ENCODE data around the gene RNF31. TPM values are rescaled to one million over a fixed set of nuclear protein-coding genes. Genes with fewer than 3 reads are reported as not detected.

The RNF31 gene
- total RNA-seq, 2 donors from 2014 or later = 73.8 to 76.9 TPM

GRCh38 chr14:24167469-24168114 lies 20.3 kb downstream of the RNF31 start:
- peaks cover 7% of the 10 kb centered on the region for H3K4me1 ChIP-seq (replicated peaks)
- DNase-seq (ENCODE audit: low spot score) = no peak
- 82% methylated on average over 3 of the region's 3 CpGs for WGBS
- no peak overlapping the region for H3K27ac ChIP-seq
- no peaks in the 10 kb centered on the region for H3K9me3 ChIP-seq
- H3K27me3 ChIP-seq (replicated peaks; ENCODE audit: insufficient read depth) = no peaks in the 10 kb centered on the region
- intact Hi-C loops (cut with DNase I) = no loop called here
- H3K4me3 ChIP-seq = no peak overlapping the region
- no peak for TF ChIP-seq CTCF (IDR thresholded peaks at IDR 0.05)
- no peak for TF ChIP-seq POLR2A (IDR thresholded peaks at IDR 0.05)
- H3K36me3 ChIP-seq = peaks cover 12 to 29% of the 10 kb centered on the region in 2 donors

DNA sequence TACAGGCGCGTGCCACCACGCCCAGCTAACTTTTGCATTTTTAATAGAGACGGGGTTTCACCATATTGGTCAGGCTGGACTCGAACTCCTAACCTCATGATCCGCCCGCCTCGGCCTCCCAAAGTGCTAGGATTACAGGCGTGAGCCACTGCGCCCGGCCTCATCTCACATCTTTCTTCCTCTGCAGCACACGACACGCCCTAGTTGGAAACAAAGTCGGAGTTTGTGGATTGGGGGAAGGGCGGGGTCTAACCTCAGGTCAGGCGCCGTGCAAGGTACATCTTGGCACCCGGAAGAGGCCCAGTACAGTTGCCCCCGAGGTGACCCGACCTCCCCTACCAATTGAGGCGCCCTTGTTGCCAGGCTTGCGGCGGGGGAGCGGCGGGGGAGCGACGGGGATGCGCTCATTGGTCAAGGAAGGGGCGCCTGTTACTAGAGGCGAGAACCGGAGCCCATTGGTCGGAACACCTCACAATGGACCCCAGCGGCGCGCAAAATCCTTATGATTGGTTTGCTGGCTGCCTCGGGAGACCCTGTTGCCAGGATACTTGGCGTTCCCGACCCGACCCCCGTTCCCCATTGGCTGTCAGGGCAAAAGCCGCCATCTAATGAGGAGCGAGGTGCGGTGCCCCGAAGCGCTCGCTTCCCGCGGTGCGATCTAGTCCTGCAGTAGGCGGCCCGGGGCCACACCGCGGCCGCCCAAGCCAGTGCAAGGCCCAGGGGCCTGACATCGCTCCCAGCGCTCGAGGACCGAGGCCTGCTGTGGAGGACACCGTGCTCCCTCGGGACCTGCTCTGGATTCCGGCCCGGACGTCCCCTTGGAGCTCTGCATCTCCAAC lies 24.3 kb downstream of the RNF31 start, which contains the start of gene REC8:
TSS of gene REC8 (plus strand) at position 659 of the 839 bp plus-strand sequence. CDS start 473 bp downstream, outside the sequence.
- peak within 1 kb of the TSS in 1 of 2 donors; percentile 19 for H3K27ac ChIP-seq
- TF ChIP-seq POLR2A (IDR thresholded peaks at IDR 0.05) (peak; percentile 8), CTCF (IDR thresholded peaks at IDR 0.05) (peak in 1 of 4 experiments; percentile 6), POLR2AphosphoS5 (IDR thresholded peaks at IDR 0.05) (peak; percentile 35)
- no peaks in the 10 kb centered on the region for H3K27me3 ChIP-seq (replicated peaks; ENCODE audit: insufficient read depth)
- no peaks in the 10 kb centered on the region for H3K9me3 ChIP-seq
- peak within 1 kb of the TSS; percentile 16 to 29 for H3K4me3 ChIP-seq
- no peaks in the 10 kb centered on the region for H3K4me1 ChIP-seq (replicated peaks)
- 8% methylated on average over 62 of the region's 63 CpGs for WGBS
- peaks cover 0 to 11% of the 10 kb centered on the region in 2 donors for H3K36me3 ChIP-seq
- DNase-seq (ENCODE audit: low spot score) = peak; percentile 70
- intact Hi-C loops (cut with DNase I) = no loop called here

- WGBS = 18% methylated on average over 30 of the region's 30 CpGs
- no peak for DNase-seq (ENCODE audit: low spot score)
- Histone ChIP-seq H3K4me3 (peak overlapping the region; percentile 16 to 29), H3K27ac (no peak overlapping the region), H3K4me1 (replicated peaks) (no peaks in the 10 kb centered on the region), H3K9me3 (no peaks in the 10 kb centered on the region), H3K36me3 (peaks cover 0 to 10% of the 10 kb centered on the region in 2 donors), H3K27me3 (replicated peaks; ENCODE audit: insufficient read depth) (no peaks in the 10 kb centered on the region)
- TF ChIP-seq POLR2AphosphoS5 (IDR thresholded peaks at IDR 0.05) = no peak
- TF ChIP-seq POLR2A (IDR thresholded peaks at IDR 0.05) = no peak
- TF ChIP-seq CTCF (IDR thresholded peaks at IDR 0.05) = no peak
- intact Hi-C loops (cut with DNase I) = no loop called here
Measured at GRCh38 chr14:24172261-24172860, 25.1 kb downstream of the RNF31 start.

- Histone ChIP-seq H3K27me3 (replicated peaks; ENCODE audit: insufficient read depth) (no peaks in the 10 kb centered on the region), H3K4me3 (no peak overlapping the region), H3K9me3 (no peaks in the 10 kb centered on the region), H3K4me1 (replicated peaks) (no peaks in the 10 kb centered on the region), H3K27ac (no peak overlapping the region), H3K36me3 (peaks cover 0 to 10% of the 10 kb centered on the region in 2 donors)
- WGBS = 56% methylated on average over 19 of the region's 20 CpGs
- TF ChIP-seq POLR2A (IDR thresholded peaks at IDR 0.05) (no peak), POLR2AphosphoS5 (IDR thresholded peaks at IDR 0.05) (no peak), CTCF (IDR thresholded peaks at IDR 0.05) (no peak)
- DNase-seq (ENCODE audit: low spot score) = no peak
- intact Hi-C loops (cut with DNase I) = no loop called here
Measured at GRCh38 chr14:24172871-24173281, 25.6 kb downstream of the RNF31 start.
